HepG2 (cell line): ENCODE measurements around the gene PLXND1. TPM values are rescaled to one million over a fixed set of nuclear protein-coding genes. Genes with fewer than 3 reads are reported as not detected.
A peak's percentile ranks its signal among the peaks of the same experiment; 100 is the strongest.

ENCODE experiments used
- ARID5B ChIP-seq: IDR thresholded peaks from 2 replicates; pipeline ENCODE4 v1.4.0; 2020; ENCODE audit warnings: mild to moderate bottlenecking, missing genetic modification reagents
- BHLHE40 ChIP-seq: IDR thresholded peaks from 2 replicates; pipeline ENCODE4 v1.6.1; 2011; ENCODE audit warnings: low read length, improper control_type of control experiment
- HMGA1 ChIP-seq: sonication (generic); formaldehyde crosslinking; conservative IDR thresholded peaks from 2 replicates; pipeline ENCODE4 v1.4.0; 2020; ENCODE audit warnings: missing genetic modification reagents
- HNRNPH1 ChIP-seq: fragments of 200-400 bp; formaldehyde crosslinking; optimal IDR thresholded peaks from 2 replicates; pipeline ENCODE3; 2017; ENCODE audit warnings: mild to moderate bottlenecking, low read depth, low read length
- MLLT10 ChIP-seq: sonication (generic); formaldehyde crosslinking; IDR thresholded peaks from 2 replicates; pipeline ENCODE4 v1.4.0; 2020; ENCODE audit warnings: missing genetic modification reagents
- NFKB2 ChIP-seq: sonication (generic); formaldehyde crosslinking; IDR thresholded peaks from 2 replicates; pipeline ENCODE4 v1.4.0; 2020; ENCODE audit warnings: missing genetic modification reagents, borderline replicate concordance
- SAFB2 ChIP-seq: sonication (generic); formaldehyde crosslinking; IDR thresholded peaks from 2 replicates; pipeline ENCODE4 v1.5.1; 2020; ENCODE audit warnings: missing genetic modification reagents, low read depth, mild to moderate bottlenecking, borderline replicate concordance
- ZNF484 ChIP-seq: sonication (generic); formaldehyde crosslinking; IDR thresholded peaks from 2 replicates; pipeline ENCODE4 v1.5.1; 2020; ENCODE audit warnings: mild to moderate bottlenecking, low read depth, missing genetic modification reagents, borderline replicate concordance
- ZNF614 ChIP-seq: IDR thresholded peaks from 2 replicates; pipeline ENCODE4 v1.6.1; 2018; ENCODE audit warnings: missing biosample characterization, missing genetic modification reagents, inconsistent platforms, borderline replicate concordance
- ZUFSP ChIP-seq: sonication (generic); formaldehyde crosslinking; IDR thresholded peaks from 2 replicates; pipeline ENCODE4 v1.9.0; 2021; ENCODE audit warnings: missing genetic modification reagents, mild to moderate bottlenecking, borderline replicate concordance
- polyA plus RNA-seq, 8 experiments: library from polyadenylated mRNA; depleted of rRNA in 3 of 8; stranded (reverse) in 7 of 8; unstranded in 1 of 8; fragments of >200 nt; fragmentation: Illumina TruSeq in 4 of 8; extraction: Trizol in 4 of 8; gene quantifications; 2 replicates each; pipeline versions ENCODE4 v1.2.1 to v1.2.3, GENCODE V29; 2011 to 2016; ENCODE audit warnings: low read depth in 4 of 8, missing spikeins in 1 of 8, mixed read lengths in 1 of 8; ENCODE audit not compliant: insufficient read depth in 1 of 8
- total RNA-seq, 5 experiments: library from RNA; depleted of rRNA; stranded (reverse); fragments of >200 nt; fragmentation: Illumina TruSeq; extraction: Trizol; gene quantifications; 2 replicates each; pipeline ENCODE4 v1.2.3, GENCODE V29; 2016; ENCODE audit warnings: low read depth in 1 of 5
- TF ChIP-seq, protein P1 (sequence below), 2 experiments: fragments of 450-650 bp in 1 of 2; sonication (generic) in 1 of 2; formaldehyde crosslinking; IDR thresholded peaks; 2 replicates each; pipeline versions ENCODE4 v1.5.0 to v1.8.0; 2020 to 2022; ENCODE audit warnings: mild to moderate bottlenecking in 1 of 2, missing genetic modification reagents in 1 of 2
- TF ChIP-seq, protein P2 (sequence below): sonication (generic); formaldehyde crosslinking; IDR thresholded peaks from 2 replicates; pipeline ENCODE4 v1.9.0; 2021; ENCODE audit warnings: mild to moderate bottlenecking, missing genetic modification reagents
- TF ChIP-seq, protein P3 (sequence below): sonication (generic); formaldehyde crosslinking; IDR thresholded peaks from 2 replicates; pipeline ENCODE4 v1.4.0; 2020; ENCODE audit warnings: missing genetic modification reagents

Gene PLXND1
- total and polyA plus RNA-seq, 2 of the 13 experiments (the other 11 are each of a cell fraction or from before 2014, with no cell fraction given), result 15.9 to 42.0 TPM

DNA sequence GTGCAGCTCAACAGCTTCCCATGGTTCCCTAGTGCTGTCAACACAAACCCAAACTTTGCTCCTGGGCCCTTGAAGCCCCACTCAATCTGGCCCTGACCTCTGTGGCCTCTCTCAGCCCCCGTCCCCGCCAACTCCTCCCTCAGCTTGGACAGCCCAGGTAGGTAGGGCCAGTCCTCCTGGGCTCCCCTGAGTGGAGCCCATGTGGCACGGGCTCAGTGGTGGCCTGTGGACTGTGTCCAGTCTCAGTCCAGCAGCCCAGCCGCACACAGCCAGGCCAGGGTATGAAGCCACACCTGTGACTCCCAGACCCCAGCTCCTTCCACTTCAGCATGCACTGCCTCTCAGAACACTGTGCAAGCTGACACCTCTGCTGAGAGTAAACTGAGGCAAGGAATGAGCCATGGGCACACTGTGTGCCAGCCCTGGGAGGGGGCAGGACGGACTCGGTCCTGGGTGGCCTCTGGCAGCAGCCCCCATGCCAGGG is 11.5 kb downstream of the PLXND1 start (continued):
- TF ChIP-seq ARID5B, result peak; percentile 80
- TF ChIP-seq, protein P1, sequence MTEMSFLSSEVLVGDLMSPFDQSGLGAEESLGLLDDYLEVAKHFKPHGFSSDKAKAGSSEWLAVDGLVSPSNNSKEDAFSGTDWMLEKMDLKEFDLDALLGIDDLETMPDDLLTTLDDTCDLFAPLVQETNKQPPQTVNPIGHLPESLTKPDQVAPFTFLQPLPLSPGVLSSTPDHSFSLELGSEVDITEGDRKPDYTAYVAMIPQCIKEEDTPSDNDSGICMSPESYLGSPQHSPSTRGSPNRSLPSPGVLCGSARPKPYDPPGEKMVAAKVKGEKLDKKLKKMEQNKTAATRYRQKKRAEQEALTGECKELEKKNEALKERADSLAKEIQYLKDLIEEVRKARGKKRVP (CRISPR knock-in tag; IDR thresholded peaks at IDR 0.05), result no peak
- TF ChIP-seq MLLT10 (CRISPR knock-in tag), result no peak
- TF ChIP-seq ZNF484 (CRISPR knock-in tag), result no peak
- no peak; the same call in 1 of the 2 replicates for TF ChIP-seq SAFB2 (CRISPR knock-in tag)
- no peak for TF ChIP-seq ZUFSP
- no peak for TF ChIP-seq HNRNPH1
- no peak for TF ChIP-seq BHLHE40
- no peak for TF ChIP-seq HMGA1
- TF ChIP-seq, protein P2, sequence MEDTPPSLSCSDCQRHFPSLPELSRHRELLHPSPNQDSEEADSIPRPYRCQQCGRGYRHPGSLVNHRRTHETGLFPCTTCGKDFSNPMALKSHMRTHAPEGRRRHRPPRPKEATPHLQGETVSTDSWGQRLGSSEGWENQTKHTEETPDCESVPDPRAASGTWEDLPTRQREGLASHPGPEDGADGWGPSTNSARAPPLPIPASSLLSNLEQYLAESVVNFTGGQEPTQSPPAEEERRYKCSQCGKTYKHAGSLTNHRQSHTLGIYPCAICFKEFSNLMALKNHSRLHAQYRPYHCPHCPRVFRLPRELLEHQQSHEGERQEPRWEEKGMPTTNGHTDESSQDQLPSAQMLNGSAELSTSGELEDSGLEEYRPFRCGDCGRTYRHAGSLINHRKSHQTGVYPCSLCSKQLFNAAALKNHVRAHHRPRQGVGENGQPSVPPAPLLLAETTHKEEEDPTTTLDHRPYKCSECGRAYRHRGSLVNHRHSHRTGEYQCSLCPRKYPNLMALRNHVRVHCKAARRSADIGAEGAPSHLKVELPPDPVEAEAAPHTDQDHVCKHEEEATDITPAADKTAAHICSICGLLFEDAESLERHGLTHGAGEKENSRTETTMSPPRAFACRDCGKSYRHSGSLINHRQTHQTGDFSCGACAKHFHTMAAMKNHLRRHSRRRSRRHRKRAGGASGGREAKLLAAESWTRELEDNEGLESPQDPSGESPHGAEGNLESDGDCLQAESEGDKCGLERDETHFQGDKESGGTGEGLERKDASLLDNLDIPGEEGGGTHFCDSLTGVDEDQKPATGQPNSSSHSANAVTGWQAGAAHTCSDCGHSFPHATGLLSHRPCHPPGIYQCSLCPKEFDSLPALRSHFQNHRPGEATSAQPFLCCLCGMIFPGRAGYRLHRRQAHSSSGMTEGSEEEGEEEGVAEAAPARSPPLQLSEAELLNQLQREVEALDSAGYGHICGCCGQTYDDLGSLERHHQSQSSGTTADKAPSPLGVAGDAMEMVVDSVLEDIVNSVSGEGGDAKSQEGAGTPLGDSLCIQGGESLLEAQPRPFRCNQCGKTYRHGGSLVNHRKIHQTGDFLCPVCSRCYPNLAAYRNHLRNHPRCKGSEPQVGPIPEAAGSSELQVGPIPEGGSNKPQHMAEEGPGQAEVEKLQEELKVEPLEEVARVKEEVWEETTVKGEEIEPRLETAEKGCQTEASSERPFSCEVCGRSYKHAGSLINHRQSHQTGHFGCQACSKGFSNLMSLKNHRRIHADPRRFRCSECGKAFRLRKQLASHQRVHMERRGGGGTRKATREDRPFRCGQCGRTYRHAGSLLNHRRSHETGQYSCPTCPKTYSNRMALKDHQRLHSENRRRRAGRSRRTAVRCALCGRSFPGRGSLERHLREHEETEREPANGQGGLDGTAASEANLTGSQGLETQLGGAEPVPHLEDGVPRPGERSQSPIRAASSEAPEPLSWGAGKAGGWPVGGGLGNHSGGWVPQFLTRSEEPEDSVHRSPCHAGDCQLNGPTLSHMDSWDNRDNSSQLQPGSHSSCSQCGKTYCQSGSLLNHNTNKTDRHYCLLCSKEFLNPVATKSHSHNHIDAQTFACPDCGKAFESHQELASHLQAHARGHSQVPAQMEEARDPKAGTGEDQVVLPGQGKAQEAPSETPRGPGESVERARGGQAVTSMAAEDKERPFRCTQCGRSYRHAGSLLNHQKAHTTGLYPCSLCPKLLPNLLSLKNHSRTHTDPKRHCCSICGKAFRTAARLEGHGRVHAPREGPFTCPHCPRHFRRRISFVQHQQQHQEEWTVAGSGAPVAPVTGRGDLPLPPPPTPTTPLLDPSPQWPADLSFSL (CRISPR knock-in tag), result no peak; the same call in 1 of the 2 replicates
- peak; percentile 78; the same call in 1 of the 2 replicates for TF ChIP-seq ZNF614 (CRISPR knock-in tag)
- TF ChIP-seq, protein P3, sequence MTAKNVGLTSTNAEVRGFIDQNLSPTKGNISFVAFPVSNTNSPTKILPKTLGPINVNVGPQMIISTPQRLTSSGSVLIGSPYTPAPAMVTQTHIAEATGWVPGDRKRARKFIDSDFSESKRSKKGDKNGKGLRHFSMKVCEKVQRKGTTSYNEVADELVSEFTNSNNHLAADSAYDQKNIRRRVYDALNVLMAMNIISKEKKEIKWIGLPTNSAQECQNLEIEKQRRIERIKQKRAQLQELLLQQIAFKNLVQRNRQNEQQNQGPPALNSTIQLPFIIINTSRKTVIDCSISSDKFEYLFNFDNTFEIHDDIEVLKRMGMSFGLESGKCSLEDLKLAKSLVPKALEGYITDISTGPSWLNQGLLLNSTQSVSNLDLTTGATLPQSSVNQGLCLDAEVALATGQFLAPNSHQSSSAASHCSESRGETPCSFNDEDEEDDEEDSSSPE, result no peak; the same call in 1 of the 2 replicates
- no peak for TF ChIP-seq NFKB2 (CRISPR knock-in tag)
